ENCODE data around the gene OSBPL9.

DNA sequence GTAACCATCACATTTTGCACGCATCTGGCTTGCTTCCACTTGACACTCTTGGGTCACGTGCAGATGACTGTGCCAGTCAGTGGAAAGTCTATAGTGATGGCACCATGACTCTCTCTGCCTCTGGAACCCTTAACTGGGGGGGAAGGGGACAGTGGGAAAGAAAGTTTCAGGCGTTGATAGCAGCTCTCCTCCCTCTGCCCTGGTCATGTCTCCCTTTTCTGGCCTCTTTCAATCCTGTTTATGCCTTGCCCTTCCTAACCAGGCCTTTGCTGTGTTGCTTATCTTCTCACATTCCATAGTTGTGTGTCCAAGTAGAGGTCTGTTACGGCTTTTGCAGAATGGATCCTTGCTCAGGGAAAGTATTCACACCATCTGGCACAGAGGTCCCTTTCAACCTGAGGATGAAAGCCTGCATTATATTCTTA lies 168.1 kb downstream of the OSBPL9 start:
- TF ChIP-seq CTCF (IDR thresholded peaks at IDR 0.05; ENCODE audit: poor library complexity) = no peak
- TF ChIP-seq EZH2phosphoT487 (IDR thresholded peaks at IDR 0.05; ENCODE audit: low read depth, severe bottlenecking, unreplicated experiment) = no peak
